Neutrophil (primary cell): ENCODE results near the gene MTG2.

Experiments
- H3K27ac ChIP-seq: fragments of 200-600 bp; sonication (generic); 2 replicates; pipeline ENCODE4 v1.5.1; 2016; ENCODE audit warnings: mild to moderate bottlenecking, moderate library complexity
- H3K27me3 ChIP-seq: fragments of 200-600 bp; sonication (generic); 2 replicates; pipeline ENCODE4 v1.6.0; 2016; ENCODE audit warnings: mild to moderate bottlenecking
- H3K36me3 ChIP-seq: fragments of 200-600 bp; sonication (generic); 2 replicates; pipeline ENCODE4 v1.5.1; 2017
- H3K4me1 ChIP-seq, 2 experiments: fragments of 200-600 bp in 1 of 2; sonication (generic) in 1 of 2; 1 replicate in 1 of 2; 2 replicates in 1 of 2; pipeline versions ENCODE4 v1.5.1 to v1.6.1; 2013 to 2016; ENCODE audit warnings: low read depth in 1 of 2, low read length in 1 of 2, mild to moderate bottlenecking in 1 of 2, moderate library complexity in 1 of 2; ENCODE audit not compliant: control insufficient read depth in 1 of 2, insufficient read depth in 1 of 2
- H3K4me3 ChIP-seq, 2 experiments: fragments of 200-600 bp in 1 of 2; sonication (generic) in 1 of 2; 1 replicate in 1 of 2; 2 replicates in 1 of 2; pipeline ENCODE4 v1.5.1; 2013 to 2016; ENCODE audit warnings: low read depth in 1 of 2, low read length in 1 of 2, mild to moderate bottlenecking in 1 of 2, moderate library complexity in 1 of 2
- H3K9me3 ChIP-seq: fragments of 200-600 bp; sonication (generic); 2 replicates; pipeline ENCODE4 v1.5.1; 2016
- CTCF ChIP-seq: fragments of 200-600 bp; sonication (generic); IDR thresholded peaks from 2 replicates; pipeline ENCODE4 v1.5.1; 2016; ENCODE audit warnings: antibody characterized with exemption

Gene MTG2

GRCh38 chr20:62214067-62214466, 31.2 kb downstream of the MTG2 start:
- no peak overlapping the region for H3K27ac ChIP-seq
- peaks cover 0 to 2% of the 10 kb centered on the region in 2 experiments for H3K4me1 ChIP-seq
- no peak for TF ChIP-seq CTCF
- H3K36me3 ChIP-seq, result no peaks in the 10 kb centered on the region
- H3K4me3 ChIP-seq, result no peak overlapping the region
- peaks cover 88% of the 10 kb centered on the region for H3K27me3 ChIP-seq
- no peaks in the 10 kb centered on the region for H3K9me3 ChIP-seq

- no peak for TF ChIP-seq CTCF
- no peaks in the 10 kb centered on the region for H3K36me3 ChIP-seq
- peaks cover 89% of the 10 kb centered on the region for H3K27me3 ChIP-seq
- no peak overlapping the region for H3K27ac ChIP-seq
- no peaks in the 10 kb centered on the region for H3K9me3 ChIP-seq
- H3K4me1 ChIP-seq, result peaks cover 4 to 8% of the 10 kb centered on the region in 2 experiments
- no peak overlapping the region for H3K4me3 ChIP-seq
These were observed 32.5 kb downstream of the MTG2 start for GRCh38 chr20:62215020-62215990.

DNA sequence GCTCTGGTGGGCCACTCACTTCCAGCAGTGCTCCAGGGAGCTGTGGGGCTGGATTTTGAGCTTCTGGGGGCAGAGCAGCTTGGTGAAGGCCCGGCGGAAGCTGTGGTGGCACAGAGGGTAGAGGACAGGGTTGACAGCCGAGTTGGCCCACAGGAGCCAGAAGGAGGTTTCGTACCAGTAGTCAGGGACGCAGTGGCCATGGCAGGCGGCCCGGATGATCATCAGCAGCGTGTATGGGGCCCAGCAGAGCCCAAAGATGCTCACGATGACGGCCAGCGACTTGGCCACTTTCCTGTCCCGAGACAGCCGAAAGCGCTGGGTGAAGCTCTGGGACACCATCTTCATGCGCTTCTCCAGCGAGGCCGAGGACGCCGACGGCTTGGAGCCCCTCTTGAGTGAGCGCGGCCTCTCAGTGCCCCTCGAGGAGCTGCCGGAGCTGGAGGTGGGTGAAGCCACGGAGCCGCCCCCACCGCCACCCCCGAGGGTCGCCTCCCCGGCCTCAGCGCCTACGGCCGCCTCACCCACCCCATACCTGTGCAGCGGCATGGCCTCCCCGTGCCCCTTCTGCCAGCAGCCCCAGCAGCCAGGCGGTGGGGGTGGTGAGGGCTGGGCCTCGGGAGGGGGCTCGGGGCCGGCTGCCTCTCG, 33.3 kb downstream of the MTG2 start:
- no peak overlapping the region for H3K4me3 ChIP-seq
- H3K36me3 ChIP-seq, result no peaks in the 10 kb centered on the region
- no peak for TF ChIP-seq CTCF
- H3K9me3 ChIP-seq, result no peaks in the 10 kb centered on the region
- H3K4me1 ChIP-seq, result peaks cover 4 to 13% of the 10 kb centered on the region in 2 experiments
- peaks cover 89% of the 10 kb centered on the region for H3K27me3 ChIP-seq
- H3K27ac ChIP-seq, result no peak overlapping the region

DNA sequence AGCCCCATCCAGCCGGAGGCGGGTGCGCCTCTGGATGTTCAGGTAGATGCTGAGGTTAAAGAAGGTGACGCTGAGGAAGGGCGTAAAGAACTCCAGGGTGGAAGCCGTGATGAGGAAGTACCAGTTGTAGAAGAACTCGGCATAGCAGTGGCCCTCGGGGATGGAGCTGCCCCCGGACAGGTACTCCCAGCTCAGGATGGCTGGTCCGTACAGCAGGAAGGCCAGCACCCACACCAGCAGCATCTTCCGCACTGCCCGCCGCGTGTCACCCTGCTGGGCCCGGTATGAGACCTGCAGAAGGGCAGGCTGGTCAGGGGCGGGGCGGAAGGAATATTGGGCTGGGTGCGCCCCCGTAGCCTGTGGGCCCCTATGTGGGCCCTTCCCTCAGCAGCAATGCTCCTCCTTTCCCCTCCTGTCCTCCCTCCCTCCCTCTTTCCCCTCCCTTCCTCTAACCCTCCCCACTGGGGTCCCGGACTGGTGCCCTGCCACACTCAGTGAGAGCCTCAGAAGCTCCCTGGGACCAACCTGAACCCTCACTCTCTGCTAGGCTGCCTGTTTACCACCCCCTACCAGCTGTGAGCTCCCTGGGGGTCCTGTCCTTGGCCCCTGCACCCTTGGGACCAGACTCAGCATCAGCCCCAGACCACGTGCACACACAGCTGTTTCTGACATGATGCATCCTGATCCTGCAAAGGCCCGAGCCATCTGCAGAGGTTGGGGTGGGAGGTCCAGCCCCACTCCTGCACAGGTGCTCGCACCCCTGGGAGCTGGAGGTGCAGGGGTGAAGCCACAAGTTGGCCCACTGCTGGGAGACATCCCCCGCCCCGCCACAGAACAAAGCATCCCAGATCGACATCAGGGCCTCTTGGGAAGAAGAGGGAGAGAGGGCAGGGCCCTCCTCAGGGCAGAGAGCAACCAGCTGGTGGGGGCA, 34.1 kb downstream of the MTG2 start:
- Histone ChIP-seq H3K4me1 (peaks cover 4 to 13% of the 10 kb centered on the region in 2 experiments), H3K27me3 (peaks cover 89% of the 10 kb centered on the region), H3K4me3 (no peak overlapping the region), H3K9me3 (no peaks in the 10 kb centered on the region), H3K27ac (no peak overlapping the region), H3K36me3 (no peaks in the 10 kb centered on the region)
- TF ChIP-seq CTCF, result no peak
